Femur (tissue), 1 donor: Measurements from ENCODE around the gene LRCH4.
A peak's percentile ranks its signal among the peaks of the same experiment; 100 is the strongest.
"Not testable (repeated sequence)": the region's sequence is repeated elsewhere in the genome, so short reads cannot be mapped to it uniquely, and the experiment has no call there.

ENCODE experiments used
- DNase-seq: peaks from one replicate; pipeline ENCODE4 v3.0.0-alpha.2; 2017

LRCH4 gene

DNA sequence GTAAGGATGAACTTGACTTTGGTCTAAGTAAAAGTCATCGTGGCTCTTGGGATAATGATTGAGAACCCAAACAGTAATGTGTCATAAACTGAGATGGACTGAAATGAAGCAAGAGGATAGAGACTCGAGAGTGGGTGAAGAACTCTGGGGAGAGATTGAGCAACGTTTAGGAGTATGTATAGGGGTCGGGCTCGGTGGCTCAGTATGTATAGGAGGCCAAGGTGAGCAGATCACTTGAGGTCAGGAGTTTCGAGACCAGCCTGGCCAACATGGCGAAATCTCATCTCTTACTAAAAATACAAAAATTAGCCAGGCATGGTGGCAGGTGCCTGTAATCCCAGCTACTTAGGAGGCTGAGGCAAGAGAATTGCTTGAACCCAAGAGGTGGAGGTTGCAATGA is 44.6 kb downstream of the LRCH4 start:
- DNase-seq = not testable (repeated sequence)

DNA sequence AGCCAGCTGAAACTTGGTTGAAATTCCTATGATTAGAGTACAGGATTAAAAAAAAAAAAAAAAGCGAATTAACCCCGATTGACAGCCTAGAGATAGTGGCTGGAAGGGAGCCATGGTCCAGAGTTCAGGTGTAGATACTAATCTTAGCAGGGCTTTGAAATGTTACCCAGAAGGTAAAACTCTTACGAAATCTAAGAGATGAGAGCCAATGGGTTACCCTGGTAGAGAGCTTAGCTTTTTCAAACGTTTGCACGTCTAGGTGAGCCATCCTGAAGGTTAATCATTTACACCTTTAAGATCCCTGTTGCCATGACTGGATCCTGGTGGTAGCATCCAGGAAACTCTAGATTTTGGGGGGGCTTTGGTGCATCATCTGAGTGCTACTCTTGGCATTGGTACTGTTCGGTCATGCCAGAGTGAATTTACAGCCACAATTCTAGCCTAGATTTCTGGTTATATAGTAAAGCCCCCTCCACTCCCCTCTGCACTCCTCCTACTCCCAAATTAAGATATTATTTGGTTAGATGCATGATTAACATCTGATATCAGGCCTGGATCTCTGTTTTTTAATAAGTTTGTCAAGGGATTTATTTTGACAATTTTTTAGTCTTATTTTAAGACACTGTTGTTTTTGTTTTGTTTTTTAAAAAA is 45.7 kb downstream of the LRCH4 start:
- no peak for DNase-seq

DNA sequence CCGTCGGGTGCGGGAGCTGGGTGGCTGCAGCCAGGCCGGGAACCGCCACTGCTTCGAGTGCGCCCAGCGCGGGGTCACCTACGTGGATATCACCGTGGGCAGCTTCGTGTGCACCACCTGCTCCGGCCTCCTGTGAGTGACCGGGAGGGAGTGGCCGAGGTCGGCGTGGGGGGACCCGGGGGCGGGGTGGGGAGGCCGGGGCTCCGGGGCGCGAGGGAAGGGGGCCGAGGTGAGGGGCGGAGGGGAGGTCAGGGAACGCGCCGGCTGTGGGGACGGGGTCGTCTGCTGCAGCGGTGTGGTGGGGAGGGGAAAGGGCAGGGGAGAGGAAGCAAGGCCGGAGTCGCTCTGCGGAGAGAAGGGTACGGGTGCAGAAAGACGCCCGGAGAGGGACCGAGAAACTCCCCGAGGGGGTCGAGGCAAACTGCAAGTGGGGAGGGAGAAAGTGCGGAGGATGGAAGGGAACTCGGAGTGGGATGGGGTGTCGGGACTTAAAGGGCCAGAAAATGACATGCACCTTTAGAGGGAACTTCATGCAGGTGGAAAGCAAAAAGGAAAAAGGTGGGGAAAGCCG is 46.4 kb downstream of the LRCH4 start:
- DNase-seq = no peak

DNA sequence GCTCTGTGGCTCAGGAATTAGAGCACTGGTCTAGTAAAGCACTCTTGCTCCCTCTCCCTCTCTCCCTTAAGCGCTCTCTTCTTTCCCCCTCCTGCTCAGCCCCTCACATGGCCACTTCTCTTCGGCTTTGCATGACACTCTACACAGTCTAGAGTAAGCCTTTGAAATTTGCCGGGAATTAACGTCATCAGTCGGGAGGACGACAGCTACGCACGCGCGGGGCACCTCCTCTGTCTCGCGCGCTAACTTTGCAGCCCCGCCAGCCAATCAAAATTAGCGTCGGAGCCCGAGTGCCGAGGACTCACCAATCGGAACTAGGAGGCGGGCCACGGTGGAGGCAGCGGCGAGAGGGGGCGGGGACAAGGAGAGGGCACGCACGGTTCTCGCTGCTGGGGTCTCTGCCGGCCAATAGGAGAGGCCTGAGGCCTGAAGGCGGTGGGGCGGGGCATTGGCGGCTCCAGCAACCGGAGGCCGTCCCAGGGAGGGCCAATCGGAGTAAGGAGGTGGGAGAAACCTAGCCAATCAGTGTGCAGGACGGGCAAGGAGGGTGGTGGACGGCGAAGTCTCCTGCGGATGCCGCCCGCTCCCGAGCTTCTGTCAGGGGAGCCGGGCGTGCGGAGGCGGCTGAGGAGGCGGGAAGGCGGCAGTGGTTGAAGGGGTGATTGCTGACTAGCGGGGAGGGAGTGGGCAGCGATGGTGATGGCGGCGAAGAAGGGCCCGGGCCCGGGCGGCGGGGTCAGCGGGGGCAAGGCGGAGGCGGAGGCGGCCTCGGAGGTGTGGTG is 47.1 kb downstream of the LRCH4 start, which contains the start of gene AGFG2:
Gene AGFG2, plus strand, starts transcription at position 550 of the 782 bp plus-strand sequence. Its CDS starts 144 bp downstream, at position 694.
- peak; percentile 100 for DNase-seq

DNA sequence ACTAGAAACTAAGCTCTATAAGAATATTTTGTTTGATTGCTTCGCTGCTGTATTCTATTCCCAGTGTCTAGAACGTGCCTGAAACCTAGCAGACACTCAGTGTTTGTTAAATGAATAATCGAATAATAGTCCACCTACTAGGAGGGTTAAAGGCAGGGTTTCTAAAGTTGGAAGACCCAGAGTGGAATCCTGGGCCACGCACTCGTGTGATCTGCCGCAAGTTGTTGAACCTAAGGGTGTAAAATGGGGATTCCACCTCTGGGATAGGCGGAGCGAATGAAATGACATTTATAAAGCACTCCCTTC is 47.6 kb downstream of the LRCH4 start:
- no peak for DNase-seq

DNA sequence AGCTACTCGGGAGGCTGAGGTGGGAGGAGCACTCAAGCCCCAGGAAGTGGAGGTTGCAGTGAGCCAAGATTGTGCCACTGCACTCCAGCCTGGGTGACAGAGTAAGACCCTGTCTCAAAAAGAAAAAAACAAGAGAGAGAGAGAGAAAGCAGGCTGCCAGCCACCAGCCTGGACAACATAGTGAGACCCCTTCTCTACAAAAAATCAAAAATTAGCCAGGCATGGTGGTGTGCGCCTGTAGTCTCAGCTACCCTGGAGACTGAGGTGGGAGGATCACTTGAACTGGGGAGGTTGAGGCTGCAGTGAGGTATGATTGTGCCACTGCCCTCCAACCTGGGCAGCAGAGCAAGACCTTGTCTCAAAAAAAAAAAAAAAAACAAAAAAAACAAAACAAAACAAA is 49.2 kb downstream of the LRCH4 start:
- not testable (repeated sequence) for DNase-seq

DNA sequence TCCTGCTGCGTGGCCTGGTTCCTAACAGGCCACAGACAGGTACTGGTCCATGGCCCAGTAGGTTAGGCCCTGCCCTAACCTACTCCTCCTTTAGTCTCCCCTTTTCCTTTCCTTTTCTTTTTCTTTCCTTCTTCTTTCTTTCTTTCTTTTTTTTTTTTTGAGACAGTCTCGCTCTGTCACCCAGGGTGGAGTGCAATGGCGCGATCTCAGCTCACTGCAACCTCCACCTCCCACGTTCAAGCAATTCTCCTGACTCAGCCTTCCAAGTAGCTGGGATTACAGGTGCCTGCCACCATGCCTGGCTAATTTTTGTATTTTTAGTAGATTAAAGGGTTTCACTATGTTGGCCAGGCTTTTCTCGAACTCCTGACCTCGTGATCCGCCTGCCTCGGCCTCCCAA is 49.9 kb downstream of the LRCH4 start:
- DNase-seq = not testable (repeated sequence)

DNA sequence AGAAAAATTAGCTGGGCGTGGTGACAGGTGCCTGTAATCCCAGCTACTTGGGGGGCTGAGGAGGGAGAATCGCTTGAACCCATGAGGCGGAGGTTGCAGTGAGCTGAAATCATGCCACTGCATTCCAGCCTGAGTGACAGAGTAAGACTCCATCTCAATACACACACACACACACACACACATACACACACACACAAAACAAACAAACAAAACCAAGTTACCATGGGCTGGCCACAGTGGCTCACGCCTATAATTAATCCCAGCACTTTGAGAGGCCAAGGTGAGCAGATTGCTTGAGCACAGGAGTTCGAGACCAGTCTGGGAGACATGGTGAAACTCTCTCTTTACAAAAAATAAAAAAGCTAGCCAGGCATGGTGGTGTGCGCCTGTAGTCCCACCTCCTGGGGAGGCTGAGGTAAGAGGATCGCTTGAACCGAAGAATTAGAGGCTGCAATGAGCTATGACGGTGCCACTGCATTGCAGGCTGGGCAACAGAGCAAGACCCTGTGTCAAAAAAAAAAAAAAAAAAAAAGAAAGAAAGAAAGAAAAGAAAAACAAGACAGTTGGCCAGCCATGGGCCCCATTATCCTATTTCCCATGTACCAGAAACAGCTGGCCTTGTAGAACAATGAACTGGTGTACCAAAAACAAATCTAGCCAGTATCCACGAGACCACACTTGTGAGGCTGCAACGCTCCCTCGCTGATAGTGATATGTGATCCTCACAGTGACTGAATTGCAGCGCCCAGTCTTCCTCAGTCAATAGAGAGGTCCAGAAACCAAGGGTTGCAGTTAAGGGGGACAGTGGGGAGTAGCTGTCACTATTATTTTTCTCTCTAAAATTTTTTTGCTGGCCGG is 53.5 kb downstream of the LRCH4 start:
- no peak for DNase-seq

DNA sequence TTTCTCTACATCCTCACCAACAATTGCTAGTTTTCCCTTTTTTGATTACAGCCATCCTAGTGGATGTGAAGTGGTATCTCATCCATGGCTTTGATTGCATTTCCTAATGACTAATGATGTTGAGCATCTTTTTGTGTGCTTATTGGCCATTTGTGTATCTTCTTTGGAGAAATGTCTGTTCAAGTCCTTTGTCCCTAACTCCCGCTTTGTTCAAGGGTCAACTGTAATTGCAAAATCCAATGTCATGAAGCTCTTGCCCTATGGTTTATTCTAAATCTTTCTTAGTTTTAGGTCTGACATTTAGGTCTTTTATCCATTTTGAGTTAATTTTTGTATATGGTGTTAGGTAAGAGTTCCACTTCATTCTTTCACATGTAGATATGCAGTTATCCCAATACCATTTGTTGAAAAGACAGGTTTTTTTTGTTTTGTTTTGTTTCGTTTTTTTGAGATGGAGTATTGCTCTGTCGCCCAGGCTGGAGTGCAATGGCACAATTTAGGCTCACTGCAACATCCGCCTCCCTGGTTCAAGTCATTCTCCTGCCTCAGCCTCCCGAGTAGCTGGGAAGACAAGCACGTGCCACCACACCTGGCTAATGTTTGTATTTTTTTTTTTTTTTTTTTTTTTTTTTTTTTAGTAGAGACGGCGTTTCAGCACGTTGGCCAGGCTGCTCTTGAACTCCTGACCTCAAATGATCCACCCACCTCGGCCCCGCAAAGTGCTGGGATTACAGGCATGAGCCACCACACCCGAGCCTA is 57.6 kb downstream of the LRCH4 start:
- not testable (repeated sequence) for DNase-seq
